ENCODE measurements around the gene CDK10.

Gene CDK10

DNA sequence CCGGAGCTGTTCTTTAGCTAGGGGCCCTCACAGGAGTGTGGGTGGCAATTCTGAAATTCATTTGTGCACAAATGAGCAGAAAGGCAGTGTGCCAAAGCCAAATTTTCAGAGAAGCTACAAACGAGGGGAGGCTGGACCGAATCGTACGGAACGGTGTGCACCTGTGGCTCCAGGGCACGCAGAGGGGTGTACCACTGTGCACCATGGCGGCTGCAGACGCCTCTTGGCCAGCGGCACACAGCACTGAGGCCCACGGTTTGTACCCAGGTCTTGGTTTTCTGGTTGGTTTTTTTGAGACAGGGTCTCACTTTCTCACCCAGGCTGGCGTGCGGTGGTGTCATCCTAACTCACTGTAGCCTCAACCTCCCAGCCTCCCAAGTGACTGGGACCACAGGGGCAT lies 43.9 kb upstream of the CDK10 start:
- Histone ChIP-seq H3K4me3 (replicated peaks; ENCODE audit: low read depth, low read length) (no peak overlapping the region), H3K27me3 (replicated peaks; ENCODE audit: control insufficient read depth, insufficient read depth, low read length) (no peaks in the 10 kb centered on the region)
- no peak for TF ChIP-seq CTCF (IDR thresholded peaks at IDR 0.05; ENCODE audit: insufficient read depth, low read length, poor library complexity, severe bottlenecking)

GRCh38 chr16:89643769-89644300 lies 42.7 kb upstream of the CDK10 start:
- TF ChIP-seq CTCF (IDR thresholded peaks at IDR 0.05; ENCODE audit: insufficient read depth, low read length, poor library complexity, severe bottlenecking): no peak
- peaks cover 20% of the 10 kb centered on the region for H3K36me3 ChIP-seq (ENCODE audit: control insufficient read depth, insufficient read depth, low read length)
- no peak overlapping the region for H3K4me3 ChIP-seq (replicated peaks; ENCODE audit: low read depth, low read length)
- H3K27me3 ChIP-seq (replicated peaks; ENCODE audit: control insufficient read depth, insufficient read depth, low read length): no peaks in the 10 kb centered on the region
- DNase-seq (ENCODE audit: extremely low read depth, insufficient read length): no peak

More for the DNA sequence above, 43.9 kb upstream of the CDK10 start:
- H3K36me3 ChIP-seq (ENCODE audit: control insufficient read depth, insufficient read depth, low read length): peaks cover 20% of the 10 kb centered on the region
- DNase-seq (ENCODE audit: extremely low read depth, insufficient read length): no peak

DNA sequence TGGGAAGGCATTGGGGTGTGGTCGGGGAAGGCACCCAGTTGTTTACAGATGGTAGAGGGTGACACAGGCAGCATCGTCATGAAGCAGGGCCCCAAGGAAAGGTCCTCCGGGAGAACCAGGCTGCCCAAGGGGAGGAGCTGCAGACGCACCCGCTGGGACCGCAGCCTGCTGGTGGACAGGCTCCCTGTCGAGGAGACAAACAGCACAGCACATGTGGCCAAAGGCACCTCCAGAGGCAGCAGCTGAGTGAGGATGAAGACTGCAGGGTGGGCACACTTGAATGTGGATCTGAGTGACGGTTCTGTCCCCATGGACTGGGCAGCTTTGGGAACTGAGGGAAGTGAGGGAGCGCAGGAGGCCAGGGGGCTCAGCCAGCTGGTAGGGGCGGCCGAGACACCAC lies 41.4 kb upstream of the CDK10 start:
- Histone ChIP-seq H3K27me3 (replicated peaks; ENCODE audit: control insufficient read depth, insufficient read depth, low read length) (no peaks in the 10 kb centered on the region), H3K4me3 (replicated peaks; ENCODE audit: low read depth, low read length) (no peak overlapping the region), H3K36me3 (ENCODE audit: control insufficient read depth, insufficient read depth, low read length) (peaks cover 24% of the 10 kb centered on the region)
- no peak for TF ChIP-seq CTCF (IDR thresholded peaks at IDR 0.05; ENCODE audit: insufficient read depth, low read length, poor library complexity, severe bottlenecking)
- DNase-seq (ENCODE audit: extremely low read depth, insufficient read length): no peak

GRCh38 chr16:89646270-89646669 lies 40.2 kb upstream of the CDK10 start:
- TF ChIP-seq CTCF (IDR thresholded peaks at IDR 0.05; ENCODE audit: insufficient read depth, low read length, poor library complexity, severe bottlenecking): no peak
- Histone ChIP-seq H3K36me3 (ENCODE audit: control insufficient read depth, insufficient read depth, low read length) (peaks cover 26% of the 10 kb centered on the region), H3K27me3 (replicated peaks; ENCODE audit: control insufficient read depth, insufficient read depth, low read length) (no peaks in the 10 kb centered on the region), H3K4me3 (replicated peaks; ENCODE audit: low read depth, low read length) (no peak overlapping the region)
- DNase-seq (ENCODE audit: extremely low read depth, insufficient read length): no peak

GRCh38 chr16:89646906-89647305 lies 39.6 kb upstream of the CDK10 start:
- TF ChIP-seq CTCF (IDR thresholded peaks at IDR 0.05; ENCODE audit: insufficient read depth, low read length, poor library complexity, severe bottlenecking): no peak
- Histone ChIP-seq H3K27me3 (replicated peaks; ENCODE audit: control insufficient read depth, insufficient read depth, low read length) (no peaks in the 10 kb centered on the region), H3K36me3 (ENCODE audit: control insufficient read depth, insufficient read depth, low read length) (peaks cover 30% of the 10 kb centered on the region), H3K4me3 (replicated peaks; ENCODE audit: low read depth, low read length) (no peak overlapping the region)
- no peak for DNase-seq (ENCODE audit: extremely low read depth, insufficient read length)

DNA sequence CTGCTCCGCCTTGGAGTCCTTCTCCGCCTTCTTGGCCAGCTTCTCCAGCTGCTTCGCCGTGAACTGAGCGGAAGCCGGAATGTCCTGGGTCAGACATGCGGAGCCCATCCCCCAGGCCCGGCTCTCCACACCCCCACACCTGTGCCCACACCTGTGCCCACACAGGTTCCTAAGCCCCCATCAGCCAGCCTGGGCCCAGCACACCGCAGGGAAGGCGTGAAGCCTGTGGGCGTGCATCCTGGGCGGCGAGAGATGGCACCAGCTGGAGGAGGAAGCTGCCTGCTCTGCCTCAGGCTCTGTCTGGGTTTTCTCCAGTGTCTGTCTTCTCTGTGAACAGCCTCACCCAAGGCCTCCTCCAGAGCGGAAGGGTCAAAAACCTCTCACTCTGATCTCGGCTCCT lies 34.9 kb upstream of the CDK10 start:
- no peak for TF ChIP-seq CTCF (IDR thresholded peaks at IDR 0.05; ENCODE audit: insufficient read depth, low read length, poor library complexity, severe bottlenecking)
- Histone ChIP-seq H3K27me3 (replicated peaks; ENCODE audit: control insufficient read depth, insufficient read depth, low read length) (no peaks in the 10 kb centered on the region), H3K36me3 (ENCODE audit: control insufficient read depth, insufficient read depth, low read length) (peaks cover 19% of the 10 kb centered on the region), H3K4me3 (replicated peaks; ENCODE audit: low read depth, low read length) (no peak overlapping the region)
- DNase-seq (ENCODE audit: extremely low read depth, insufficient read length): no peak

All from GM06990 (cell line).